Mesenchymal stem cell (in vitro differentiated cells and primary cell): Measurements from ENCODE around the gene GATAD2B.

ENCODE experiments used
- DNase-seq: peaks from one replicate; pipeline ENCODE4 v3.0.0-alpha.2; 2013
- H2AFZ ChIP-seq: one replicate; pipeline ENCODE4 v1.6.1; 2013; ENCODE audit warnings: low read depth, mild to moderate bottlenecking, control low read depth, inconsistent platforms, low read length, moderate library complexity
- H2AK5ac ChIP-seq: 2 replicates; pipeline ENCODE4 v1.6.1; 2013; ENCODE audit warnings: low read length, moderate library complexity, mild to moderate bottlenecking, inconsistent platforms; ENCODE audit not compliant: severe bottlenecking
- H2BK120ac ChIP-seq: one replicate; pipeline ENCODE4 v1.6.1; 2013; ENCODE audit warnings: low read depth, mild to moderate bottlenecking, inconsistent platforms, low read length, moderate library complexity
- H2BK12ac ChIP-seq, 2 experiments: one replicate each; pipeline ENCODE4 v1.6.1; 2013; ENCODE audit warnings: inconsistent platforms in 2 of 2, low read length in 2 of 2, mild to moderate bottlenecking in 2 of 2, moderate library complexity in 2 of 2, control low read depth in 1 of 2
- H2BK15ac ChIP-seq: one replicate; pipeline ENCODE4 v1.6.1; 2013; ENCODE audit warnings: mild to moderate bottlenecking, low read depth, inconsistent platforms; ENCODE audit not compliant: poor library complexity, severe bottlenecking
- H2BK5ac ChIP-seq: 2 replicates; pipeline ENCODE4 v1.6.1; 2013; ENCODE audit warnings: low read depth, mild to moderate bottlenecking, low read length, control low read depth, inconsistent platforms; ENCODE audit not compliant: poor library complexity, severe bottlenecking
- H3K14ac ChIP-seq, 2 experiments: one replicate each; pipeline ENCODE4 v1.6.1; 2013; ENCODE audit warnings: inconsistent platforms in 2 of 2, low read length in 2 of 2, control low read depth in 1 of 2, mild to moderate bottlenecking in 1 of 2, moderate library complexity in 1 of 2
- H3K18ac ChIP-seq, 2 experiments: one replicate each; pipeline ENCODE4 v1.6.1; 2013; ENCODE audit warnings: inconsistent platforms in 2 of 2, low read length in 2 of 2, control low read depth in 1 of 2, low read depth in 1 of 2, mild to moderate bottlenecking in 1 of 2
- H3K23ac ChIP-seq, 2 experiments: one replicate each; pipeline ENCODE4 v1.6.1; 2013; ENCODE audit warnings: inconsistent platforms in 2 of 2, low read length in 2 of 2, mild to moderate bottlenecking in 2 of 2, moderate library complexity in 2 of 2, control low read depth in 1 of 2
- H3K27ac ChIP-seq: 2 replicates; pipeline ENCODE4 v1.5.1; 2013; ENCODE audit warnings: mild to moderate bottlenecking, moderate library complexity, low read length, control low read depth, inconsistent platforms; ENCODE audit not compliant: poor library complexity, severe bottlenecking
- H3K27me3 ChIP-seq, 2 experiments: 2 replicates each; pipeline versions ENCODE4 v1.6.1 to v1.7.0; 2013; ENCODE audit warnings: low read length in 2 of 2, mild to moderate bottlenecking in 2 of 2, moderate library complexity in 2 of 2, control low read depth in 1 of 2, inconsistent platforms in 1 of 2; ENCODE audit not compliant: control insufficient read depth in 1 of 2, insufficient read depth in 1 of 2
- H3K36me3 ChIP-seq, 2 experiments: 2 replicates each; pipeline versions ENCODE4 v1.6.1 to v1.7.0; 2013; ENCODE audit warnings: low read length in 2 of 2, control low read depth in 1 of 2, inconsistent platforms in 1 of 2, low read depth in 1 of 2, mild to moderate bottlenecking in 1 of 2; ENCODE audit not compliant: insufficient read depth in 2 of 2, control insufficient read depth in 1 of 2
- H3K4ac ChIP-seq, 2 experiments: one replicate each; pipeline ENCODE4 v1.6.1; 2013; ENCODE audit warnings: inconsistent platforms in 2 of 2, low read length in 2 of 2, mild to moderate bottlenecking in 2 of 2, moderate library complexity in 2 of 2, control low read depth in 1 of 2, low read depth in 1 of 2
- H3K4me1 ChIP-seq: 2 replicates; pipeline ENCODE4 v1.6.1; 2013; ENCODE audit warnings: low read depth, low read length, control low read depth; ENCODE audit not compliant: control insufficient read depth, insufficient read depth
- H3K4me2 ChIP-seq: 2 replicates; pipeline ENCODE4 v1.6.1; 2013; ENCODE audit warnings: low read length, mild to moderate bottlenecking, inconsistent platforms; ENCODE audit not compliant: poor library complexity, severe bottlenecking
- H3K4me3 ChIP-seq, 2 experiments: 2 replicates each; pipeline versions ENCODE4 v1.5.1 to v1.7.0; 2013; ENCODE audit warnings: low read length in 2 of 2, mild to moderate bottlenecking in 2 of 2, control low read depth in 1 of 2, low read depth in 1 of 2; ENCODE audit not compliant: insufficient read depth in 1 of 2
- H3K79me1 ChIP-seq: replicated peaks from 2 replicates; pipeline ENCODE4 v1.6.1; 2013; ENCODE audit warnings: mild to moderate bottlenecking, control low read depth, low read length, inconsistent platforms; ENCODE audit not compliant: poor library complexity, severe bottlenecking
- H3K9ac ChIP-seq: 2 replicates; pipeline ENCODE4 v1.7.0; 2013; ENCODE audit warnings: mild to moderate bottlenecking, low read length, moderate library complexity
- H3K9me3 ChIP-seq: 2 replicates; pipeline ENCODE4 v1.7.0; 2013; ENCODE audit warnings: mild to moderate bottlenecking, low read length; ENCODE audit not compliant: control insufficient read depth
- H4K8ac ChIP-seq: one replicate; pipeline ENCODE4 v1.6.1; 2013; ENCODE audit warnings: inconsistent platforms, mild to moderate bottlenecking, low read length, moderate library complexity
- H4K91ac ChIP-seq: one replicate; pipeline ENCODE4 v1.6.1; 2013; ENCODE audit warnings: mild to moderate bottlenecking, low read length, inconsistent platforms
- WGBS: methylation state at CpG from one replicate; pipeline ENCODE4 v1.1.7; 2013; ENCODE audit warnings: mixed read lengths; 5-methylcytosine and 5-hydroxymethylcytosine counted together

GATAD2B gene

GRCh38 chr1:153794624-153795329 lies 128.0 kb downstream of the GATAD2B start:
- DNase-seq: no peak
- Histone ChIP-seq H2BK5ac (no peak overlapping the region), H2BK12ac (peak overlapping the region in 1 of 2 experiments; percentile 29), H4K91ac (peak overlapping the region; percentile 81), H4K8ac (peak overlapping the region; percentile 53), H3K36me3 (peaks cover 0 to 10% of the 10 kb centered on the region in 2 experiments), H3K14ac (no peak overlapping the region), H3K23ac (no peak overlapping the region), H3K4me1 (peaks cover 9% of the 10 kb centered on the region), H3K4me2 (no peak overlapping the region), H3K9me3 (no peaks in the 10 kb centered on the region), H3K9ac (no peak overlapping the region), H3K4me3 (no peak overlapping the region), H2AFZ (no peak overlapping the region), H2BK120ac (no peak overlapping the region), H2BK15ac (no peak overlapping the region), H3K79me1 (no peaks in the 10 kb centered on the region), H2AK5ac (no peak overlapping the region), H3K18ac (peak overlapping the region in 1 of 2 experiments; percentile 54), H3K4ac (peak overlapping the region in 1 of 2 experiments; percentile 28), H3K27ac (no peak overlapping the region), H3K27me3 (no peaks in the 10 kb centered on the region)
- WGBS: 62% methylated on average over 9 of the region's 14 CpGs

GRCh38 chr1:153793973-153794615 lies 128.7 kb downstream of the GATAD2B start:
- H4K8ac ChIP-seq: no peak overlapping the region
- DNase-seq: no peak
- peak overlapping the region in 1 of 2 experiments; percentile 28 for H3K4ac ChIP-seq
- no peaks in the 10 kb centered on the region for H3K79me1 ChIP-seq
- H3K4me3 ChIP-seq: no peak overlapping the region
- no peak overlapping the region for H3K27ac ChIP-seq
- no peak overlapping the region for H2BK15ac ChIP-seq
- peaks cover 9% of the 10 kb centered on the region for H3K4me1 ChIP-seq
- H2AFZ ChIP-seq: no peak overlapping the region
- no peak overlapping the region for H2BK5ac ChIP-seq
- H3K9ac ChIP-seq: no peak overlapping the region
- no peak overlapping the region for H3K14ac ChIP-seq
- H2AK5ac ChIP-seq: no peak overlapping the region
- H4K91ac ChIP-seq: peak overlapping the region; percentile 81
- H3K23ac ChIP-seq: no peak overlapping the region
- peaks cover 0 to 3% of the 10 kb centered on the region in 2 experiments for H3K27me3 ChIP-seq
- H2BK12ac ChIP-seq: peak overlapping the region; percentile 38 to 64
- peak overlapping the region; percentile 68 for H2BK120ac ChIP-seq
- peaks cover 0 to 4% of the 10 kb centered on the region in 2 experiments for H3K36me3 ChIP-seq
- WGBS: 87% methylated on average over 12 of the region's 12 CpGs
- no peak overlapping the region for H3K4me2 ChIP-seq
- no peak overlapping the region for H3K18ac ChIP-seq
- no peaks in the 10 kb centered on the region for H3K9me3 ChIP-seq

GRCh38 chr1:153793261-153793972 lies 129.4 kb downstream of the GATAD2B start:
- H4K91ac ChIP-seq: no peak overlapping the region
- H3K18ac ChIP-seq: no peak overlapping the region
- no peak overlapping the region for H2AK5ac ChIP-seq
- H3K9me3 ChIP-seq: no peaks in the 10 kb centered on the region
- H3K4me1 ChIP-seq: peaks cover 9% of the 10 kb centered on the region
- H3K27me3 ChIP-seq: peaks cover 0 to 3% of the 10 kb centered on the region in 2 experiments
- H3K4me2 ChIP-seq: no peak overlapping the region
- H3K4me3 ChIP-seq: no peak overlapping the region
- no peaks in the 10 kb centered on the region for H3K79me1 ChIP-seq
- no peak for DNase-seq
- no peak overlapping the region for H3K4ac ChIP-seq
- no peak overlapping the region for H2BK12ac ChIP-seq
- H3K27ac ChIP-seq: no peak overlapping the region
- H2BK120ac ChIP-seq: no peak overlapping the region
- peak overlapping the region; percentile 70 for H2BK15ac ChIP-seq
- no peak overlapping the region for H3K23ac ChIP-seq
- H3K36me3 ChIP-seq: peaks cover 0 to 4% of the 10 kb centered on the region in 2 experiments
- no peak overlapping the region for H3K14ac ChIP-seq
- no peak overlapping the region for H2AFZ ChIP-seq
- no peak overlapping the region for H4K8ac ChIP-seq
- WGBS: 86% methylated on average over 7 of the region's 9 CpGs
- H3K9ac ChIP-seq: no peak overlapping the region
- no peak overlapping the region for H2BK5ac ChIP-seq

- Histone ChIP-seq H3K9me3 (no peaks in the 10 kb centered on the region), H3K4ac (peak overlapping the region in 1 of 2 experiments; percentile 54), H3K27ac (no peak overlapping the region), H2BK15ac (peak overlapping the region; percentile 54), H3K23ac (no peak overlapping the region), H2BK5ac (no peak overlapping the region), H3K18ac (peak overlapping the region in 1 of 2 experiments; percentile 56), H2BK12ac (peak overlapping the region; percentile 42 to 45), H3K14ac (no peak overlapping the region), H3K4me3 (no peak overlapping the region), H3K36me3 (peaks cover 0 to 2% of the 10 kb centered on the region in 2 experiments), H2BK120ac (peak overlapping the region; percentile 78), H3K4me2 (no peak overlapping the region), H2AFZ (no peak overlapping the region), H3K79me1 (no peaks in the 10 kb centered on the region), H3K4me1 (peaks cover 9% of the 10 kb centered on the region), H2AK5ac (no peak overlapping the region), H4K8ac (no peak overlapping the region), H4K91ac (peak overlapping the region; percentile 18), H3K9ac (no peak overlapping the region), H3K27me3 (peaks cover 0 to 3% of the 10 kb centered on the region in 2 experiments)
- DNase-seq: no peak
- WGBS: 89% methylated on average over 9 of the region's 11 CpGs
Observed at GRCh38 chr1:153792631-153793041, 130.1 kb downstream of the GATAD2B start.
